Stimulated activated CD4-positive, alpha-beta T cell treated with anti-CD3 and anti-CD28 coated beads, Interleukin-4, amount 100 ng/mL, for 4 hours (primary cell): ENCODE results near the gene TTC29.
"Not testable (repeated sequence)": the region's sequence is repeated elsewhere in the genome, so short reads cannot be mapped to it uniquely, and the experiment has no call there.

Experiments used
- DNase-seq, 2 experiments: peaks; one replicate each; pipeline ENCODE4 v3.0.0-alpha.2; 2020

The TTC29 gene

GRCh38 chr4:146674829-146675570 lies 270.7 kb downstream of the TTC29 start:
- DNase-seq: no peak

- not testable (repeated sequence) for DNase-seq
Measured at GRCh38 chr4:146663968-146664311, 281.7 kb downstream of the TTC29 start.

DNA sequence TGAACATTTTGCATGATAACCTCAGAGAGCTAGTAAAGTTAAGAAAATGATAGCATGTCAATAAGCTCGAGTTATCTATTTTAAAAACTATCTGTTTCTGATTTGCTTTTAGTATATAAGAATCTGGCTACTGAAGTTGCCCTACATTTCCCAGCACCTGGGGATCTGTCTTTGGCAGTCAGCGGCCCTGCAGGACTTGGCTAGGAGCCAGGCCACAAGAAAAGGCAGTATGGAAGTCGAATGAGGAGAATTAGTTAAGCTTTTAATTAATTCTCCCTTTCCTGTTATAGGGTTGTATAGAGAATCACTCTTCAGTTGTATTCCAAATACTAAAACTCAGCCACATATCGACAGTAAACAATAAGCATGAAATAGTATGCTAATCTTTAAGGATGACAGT lies 284.3 kb downstream of the TTC29 start:
- no peak for DNase-seq
